Retinal pigment epithelial cell (primary cell): ENCODE results near the gene HSPB6.

Experiments used
- DNase-seq: peaks from one replicate; pipeline ENCODE4 v3.0.0-alpha.2; 2010; ENCODE audit warnings: low read depth
- H3K4me3 ChIP-seq: 2 replicates; pipeline ENCODE4 v1.5.1; 2011; ENCODE audit warnings: mild to moderate bottlenecking, low read length, control low read depth, moderate library complexity
- CTCF ChIP-seq: conservative IDR thresholded peaks from 2 replicates; pipeline ENCODE4 v1.5.1; 2011; ENCODE audit warnings: low read depth, low read length, control low read depth, inconsistent platforms

HSPB6 gene

GRCh38 chr19:35789195-35789977 is 32.6 kb upstream of the HSPB6 start:
- no peak for DNase-seq
- TF ChIP-seq CTCF = no peak
- H3K4me3 ChIP-seq = no peak overlapping the region

GRCh38 chr19:35788205-35788960 is 31.6 kb upstream of the HSPB6 start:
- H3K4me3 ChIP-seq = no peak overlapping the region
- no peak for DNase-seq
- no peak for TF ChIP-seq CTCF

- TF ChIP-seq CTCF = no peak
- DNase-seq = no peak
- H3K4me3 ChIP-seq = no peak overlapping the region
Observed at GRCh38 chr19:35787227-35787799, 30.5 kb upstream of the HSPB6 start.

GRCh38 chr19:35786299-35787160 is 29.7 kb upstream of the HSPB6 start:
- no peak for DNase-seq
- H3K4me3 ChIP-seq = no peak overlapping the region
- TF ChIP-seq CTCF = no peak

- H3K4me3 ChIP-seq = no peak overlapping the region
- no peak for DNase-seq
- no peak for TF ChIP-seq CTCF
Observed at GRCh38 chr19:35785339-35785627, 28.5 kb upstream of the HSPB6 start.

GRCh38 chr19:35784503-35785338 is 27.9 kb upstream of the HSPB6 start:
- no peak for TF ChIP-seq CTCF
- no peak for DNase-seq
- H3K4me3 ChIP-seq = no peak overlapping the region
